HG03108 (cell line): ENCODE results near the gene LOXHD1.

Experiments
- ATAC-seq: cut with Tn5 transposase; IDR thresholded peaks from one replicate; pipeline ENCODE4 v1.9.1; 2021; ENCODE audit warnings: moderate library complexity; ENCODE audit not compliant: unreplicated experiment

LOXHD1 gene

GRCh38 chr18:46657115-46657955 is at the start of gene LOXHD1:
LOXHD1 (minus strand) TSS chr18:46657220; CDS start chr18:46657033, 187 bp downstream.
- no peak for ATAC-seq

DNA sequence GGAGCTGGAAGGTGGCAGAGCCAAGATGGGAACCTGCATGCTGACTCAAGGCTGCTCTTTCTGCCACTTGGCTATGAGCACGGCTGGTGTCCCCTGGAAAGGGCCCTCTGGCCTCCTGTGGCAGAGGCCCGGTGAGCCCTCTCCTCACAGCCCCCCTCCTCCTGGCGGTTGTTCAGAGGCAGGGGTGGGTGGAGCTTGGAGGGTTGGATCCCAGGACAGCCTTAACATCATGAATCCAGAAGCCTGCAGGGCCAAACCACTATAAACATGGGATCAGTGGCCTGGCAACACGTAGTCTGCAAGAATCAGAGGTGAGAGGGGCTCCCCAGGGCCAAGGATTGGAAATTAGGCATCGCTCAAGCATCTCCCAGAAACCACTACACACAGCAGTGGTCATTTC is 48.5 kb upstream of the LOXHD1 start:
- no peak for ATAC-seq

DNA sequence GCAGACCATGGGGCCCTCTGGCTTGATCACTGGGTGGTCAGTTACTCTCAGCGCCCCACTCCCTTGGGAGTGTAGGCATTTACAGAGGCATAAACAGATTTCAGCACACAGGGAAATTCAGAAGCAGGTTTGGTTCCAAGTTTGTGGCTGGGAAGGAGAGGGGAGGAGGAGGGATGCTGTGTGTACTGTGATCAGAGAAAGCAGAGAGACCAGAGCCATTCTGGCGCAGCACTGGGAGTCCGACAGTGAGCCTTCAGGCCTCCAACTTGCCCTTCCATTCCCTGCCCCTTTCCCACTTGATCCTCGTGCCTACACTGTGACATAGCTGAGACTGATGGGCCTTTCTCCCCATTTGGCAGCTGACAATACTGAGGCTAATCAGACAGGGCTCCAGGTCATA is 47.8 kb upstream of the LOXHD1 start:
- no peak for ATAC-seq

DNA sequence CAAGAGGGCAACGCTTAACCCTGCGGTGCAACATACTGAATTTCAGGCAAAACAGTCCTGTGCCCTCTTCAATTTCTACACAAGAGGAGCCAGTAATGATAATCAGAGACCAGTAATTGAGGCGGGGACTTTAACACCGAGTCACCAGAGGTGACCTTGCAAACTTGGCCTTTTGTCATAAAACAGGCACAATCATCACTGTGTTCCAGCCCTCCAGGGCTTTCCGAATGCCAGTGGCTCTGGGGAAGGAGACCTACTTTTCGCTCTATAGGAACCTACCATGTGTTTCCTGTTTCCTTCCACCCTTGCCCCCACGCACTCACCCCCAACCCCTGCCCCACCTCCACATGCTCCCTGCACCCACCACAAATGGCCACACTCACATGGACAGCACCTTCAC is 47.2 kb upstream of the LOXHD1 start:
- ATAC-seq, result no peak

DNA sequence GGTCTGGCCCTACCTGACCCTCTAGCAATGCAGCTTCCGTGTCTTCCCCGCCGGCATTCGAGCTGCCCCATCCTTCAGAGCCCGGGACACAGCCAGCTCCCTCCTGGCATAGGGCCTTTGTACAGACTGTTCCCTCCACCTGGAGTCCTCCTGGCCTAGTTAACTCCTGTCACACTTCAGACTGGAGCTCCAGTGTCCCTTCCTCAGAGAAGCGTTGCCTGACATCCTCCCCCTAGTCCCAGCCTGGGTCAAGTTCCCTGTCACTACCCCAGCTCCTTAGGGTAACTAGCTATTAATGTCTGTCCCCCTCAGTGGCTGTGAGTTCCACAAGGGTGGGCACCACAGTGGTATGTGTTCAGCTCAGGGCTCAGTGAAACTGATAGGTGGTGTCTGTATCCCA is 45.5 kb upstream of the LOXHD1 start:
- no peak for ATAC-seq

DNA sequence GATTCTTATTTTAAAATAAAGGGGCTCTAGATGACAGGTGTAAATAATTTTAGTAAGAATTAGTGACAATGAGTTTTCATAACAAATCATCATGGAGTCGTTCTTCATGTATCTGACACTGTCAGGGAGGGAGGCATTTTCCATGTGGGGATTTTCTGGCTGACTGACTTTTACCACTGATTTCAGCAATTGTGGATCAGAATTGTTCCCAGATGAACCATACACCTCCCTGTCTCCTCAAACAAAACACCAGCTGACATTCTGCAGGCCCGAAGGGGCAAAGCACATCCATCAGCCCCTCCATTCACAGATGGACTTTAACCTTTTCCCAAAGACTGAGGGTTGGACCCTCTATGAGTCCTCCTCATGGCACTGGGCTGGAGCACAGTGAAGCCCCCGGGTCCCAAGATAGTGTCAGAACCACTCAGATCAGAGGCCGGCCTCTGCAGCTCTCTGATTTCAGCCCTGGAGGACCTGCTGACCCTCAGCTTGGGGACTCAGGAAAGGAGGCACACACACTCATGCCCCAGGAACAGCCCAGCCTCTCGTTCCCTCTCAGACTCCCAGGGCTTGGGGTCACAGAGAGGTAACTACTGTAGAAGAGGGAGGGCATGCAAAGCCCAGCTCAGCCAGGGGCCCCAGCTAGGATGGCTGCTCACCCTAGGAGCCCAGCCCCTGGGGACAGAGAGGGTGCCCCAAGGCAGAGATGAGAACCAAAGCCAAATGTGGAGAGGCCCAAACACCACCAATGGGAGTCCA is 43.2 kb upstream of the LOXHD1 start:
- no peak for ATAC-seq

GRCh38 chr18:46696702-46697101 is 39.7 kb upstream of the LOXHD1 start:
- no peak for ATAC-seq

DNA sequence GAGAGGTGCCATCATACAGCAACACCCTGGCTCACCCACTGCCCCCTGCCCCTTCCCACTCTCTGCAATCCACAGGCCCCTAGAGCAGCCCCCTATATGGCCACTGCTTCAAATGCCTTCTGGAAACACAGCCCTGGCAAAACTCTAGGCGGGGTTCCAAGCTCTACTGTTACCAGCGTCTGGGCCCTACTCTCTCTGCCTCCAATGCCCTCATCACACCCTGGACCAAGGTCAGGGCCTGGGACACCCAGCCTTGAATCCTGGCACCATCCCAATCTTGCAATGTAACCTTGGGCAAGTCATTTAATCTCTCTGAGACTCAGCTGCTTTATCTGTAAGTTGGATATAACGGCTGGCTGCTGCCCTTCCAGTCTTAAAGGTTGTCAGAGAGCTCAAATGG is 39.2 kb upstream of the LOXHD1 start:
- ATAC-seq, result no peak

DNA sequence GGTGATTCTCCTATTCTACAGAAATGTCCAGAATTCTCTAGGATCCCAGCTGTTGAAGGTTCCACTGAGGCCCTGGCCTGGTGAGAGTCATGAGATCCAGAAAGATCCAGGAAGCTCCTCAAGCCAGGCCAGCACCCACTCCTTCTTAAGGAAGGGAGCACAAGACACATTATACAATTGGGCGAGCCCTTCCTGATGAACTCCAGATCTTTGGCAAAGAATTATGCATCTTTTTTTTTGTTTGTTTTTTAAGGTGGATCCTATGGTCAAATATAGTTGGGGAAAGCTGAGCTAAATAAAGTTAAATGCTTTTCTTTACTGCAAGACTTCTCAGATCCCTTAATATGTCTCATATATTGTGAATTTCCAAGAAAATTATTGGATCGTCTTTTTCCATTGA is 37.0 kb upstream of the LOXHD1 start:
- ATAC-seq, result no peak

DNA sequence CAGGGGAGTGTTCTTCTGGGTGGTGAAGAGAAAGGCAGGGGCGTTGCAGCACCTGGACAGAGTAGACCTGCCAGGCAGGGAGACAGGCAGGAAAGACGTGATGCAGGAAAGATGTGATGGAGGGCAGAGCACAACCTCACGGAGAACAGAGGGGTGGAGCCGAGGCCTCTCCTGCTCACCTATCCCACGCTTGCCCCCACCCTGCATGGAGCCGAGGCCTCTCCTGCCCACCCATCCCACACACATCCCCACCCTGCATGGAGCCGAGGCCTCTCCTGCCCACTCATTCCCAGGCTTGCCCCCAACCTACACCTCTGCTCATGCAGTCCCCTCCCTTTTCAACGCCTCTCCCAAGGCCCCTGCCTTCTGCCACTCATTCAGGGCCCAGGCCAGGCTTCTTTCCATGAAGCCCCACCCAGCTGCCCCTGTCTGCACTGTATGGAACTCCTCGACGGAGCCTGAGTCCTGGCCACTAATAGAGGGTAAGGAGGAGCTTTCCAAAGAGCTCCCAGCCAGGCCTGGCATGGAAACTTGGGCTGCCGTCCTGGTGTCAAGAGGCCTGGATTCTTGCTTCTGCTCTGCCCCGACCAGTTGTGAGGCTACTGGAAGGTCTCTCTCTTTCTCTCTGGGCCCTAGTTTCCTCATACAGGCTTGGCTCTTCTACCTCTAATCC is 32.0 kb upstream of the LOXHD1 start:
- ATAC-seq, result no peak

DNA sequence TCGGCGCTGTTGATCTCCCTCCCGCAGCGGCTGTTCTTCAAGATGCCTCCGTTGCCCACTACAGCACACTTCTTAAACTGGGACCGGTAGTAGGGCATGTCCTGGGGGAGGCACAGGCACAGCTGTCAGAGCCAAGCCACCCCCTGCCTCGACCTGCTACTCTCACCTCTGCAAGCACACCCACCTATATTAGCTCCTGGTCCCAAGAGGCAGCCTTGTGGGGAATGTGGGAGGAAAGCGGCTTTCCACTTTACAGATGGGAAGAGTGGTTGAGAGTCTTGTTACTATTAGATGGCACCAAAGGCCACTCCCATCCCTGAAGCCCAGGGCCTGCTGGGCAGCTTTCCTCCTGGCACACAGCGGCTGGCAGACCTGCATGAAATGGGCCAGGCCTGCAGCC is 29.2 kb upstream of the LOXHD1 start:
- no peak for ATAC-seq

- no peak for ATAC-seq
These were observed 26.2 kb upstream of the LOXHD1 start for GRCh38 chr18:46683252-46683651.

DNA sequence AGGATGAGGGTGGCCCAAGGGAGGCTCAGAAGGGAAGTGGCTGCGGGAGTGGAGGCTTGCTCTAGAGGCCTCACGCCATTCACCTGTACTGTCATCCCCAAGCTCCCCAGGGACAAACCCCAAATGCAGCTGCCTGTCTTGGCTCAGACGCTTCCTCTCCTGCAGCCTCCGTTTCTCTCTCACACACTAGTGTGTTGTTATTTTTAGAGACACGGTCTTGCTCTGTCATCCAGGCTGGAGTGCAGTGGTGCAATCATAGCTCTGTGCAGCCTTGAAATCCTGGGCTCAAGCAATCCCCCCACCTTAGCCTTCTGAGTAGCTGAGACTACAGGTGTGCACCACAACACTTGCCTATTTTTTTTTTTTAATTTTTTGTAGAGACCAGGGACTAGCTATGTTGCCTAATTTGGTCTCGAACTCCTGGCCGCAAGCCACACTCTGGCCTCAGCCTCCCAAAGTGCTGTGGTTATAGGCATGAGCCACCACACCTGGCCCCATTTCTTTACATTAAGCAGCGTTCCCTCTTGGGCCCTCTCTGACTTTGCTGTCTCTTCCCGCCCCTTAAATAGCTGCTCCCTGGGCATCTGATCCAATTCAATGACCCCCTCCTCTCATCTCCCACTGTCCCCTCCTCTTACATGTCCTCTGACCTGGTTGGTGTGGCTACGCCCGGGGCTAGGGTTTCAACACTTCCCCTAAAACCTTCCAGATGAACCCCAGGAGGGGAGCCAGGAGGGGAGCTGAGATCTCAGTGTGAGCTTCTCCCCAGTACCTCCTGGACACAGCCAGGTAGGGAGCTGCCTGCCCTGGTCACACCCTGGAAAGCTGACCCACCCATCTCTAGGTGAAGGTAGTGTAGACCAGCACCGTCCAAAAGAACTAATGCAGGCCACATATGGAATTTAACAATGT is 24.0 kb upstream of the LOXHD1 start:
- ATAC-seq, result no peak

DNA sequence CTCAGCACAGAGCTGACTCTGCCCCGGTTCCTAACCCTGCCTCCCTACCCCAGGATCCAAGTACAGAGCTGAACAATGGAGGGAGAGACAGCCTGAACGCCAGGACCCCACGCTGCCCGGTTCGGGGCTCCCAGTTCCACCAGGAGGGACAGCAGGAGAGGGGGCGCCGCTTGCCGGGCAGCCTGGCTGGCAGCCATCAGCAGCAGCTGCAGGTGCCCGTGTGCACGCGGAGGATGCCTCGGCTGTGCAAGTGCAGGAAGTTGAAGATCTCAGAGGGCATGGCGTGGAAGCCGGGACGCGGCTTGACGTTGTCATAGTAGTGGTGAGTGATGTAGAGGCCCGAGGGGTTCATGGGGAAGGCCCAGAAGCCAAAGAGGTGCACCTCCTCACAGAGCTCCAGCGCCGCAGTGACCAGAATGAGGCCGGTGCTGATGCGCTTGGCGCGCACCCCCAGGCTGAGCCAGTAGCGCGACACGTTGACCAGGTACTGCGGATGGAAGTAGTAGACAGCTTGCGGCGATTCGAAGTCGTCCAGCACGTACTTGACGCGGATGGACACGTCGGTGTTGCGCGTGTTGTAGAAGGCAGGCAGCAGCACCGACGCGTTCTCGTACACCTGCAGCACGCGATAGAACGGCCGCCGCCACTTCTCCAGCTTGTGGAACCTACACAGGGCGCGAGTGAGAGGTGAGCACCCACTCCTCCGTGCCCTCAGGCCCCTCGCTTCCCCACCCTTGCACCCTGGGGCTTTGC is 23.0 kb upstream of the LOXHD1 start:
- ATAC-seq, result no peak

DNA sequence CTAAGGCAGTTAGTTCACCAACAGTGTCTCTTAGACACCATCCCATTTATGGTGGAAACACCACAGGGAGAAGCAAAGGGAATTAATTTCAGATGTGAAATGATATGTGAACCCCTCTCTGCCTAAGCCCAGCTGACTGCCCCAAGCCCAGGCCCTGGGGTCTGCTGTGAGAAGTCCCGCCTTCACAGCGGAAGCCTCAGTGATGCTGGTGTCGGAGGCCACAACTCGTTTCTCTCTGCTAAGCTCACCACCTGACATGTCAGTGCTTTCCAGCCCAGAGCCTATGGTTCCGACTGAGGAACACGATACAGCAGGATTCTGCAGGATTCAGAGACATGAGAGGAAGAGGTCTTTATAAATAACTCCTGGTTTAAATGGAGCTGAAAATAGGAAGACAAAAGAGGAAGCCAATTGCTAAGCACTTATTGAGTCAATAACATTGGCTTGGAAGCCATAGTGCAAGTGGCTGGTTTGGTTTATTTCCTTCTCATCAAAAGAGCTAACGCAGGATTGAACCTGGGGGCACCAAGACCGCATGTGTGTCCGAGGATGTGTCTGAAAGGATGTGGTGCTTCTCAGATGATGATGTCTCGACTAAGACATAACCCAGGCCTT is 21.9 kb upstream of the LOXHD1 start:
- ATAC-seq, result no peak

- ATAC-seq, result no peak
These were observed 21.0 kb upstream of the LOXHD1 start for GRCh38 chr18:46678041-46678440.

- ATAC-seq, result no peak
These were observed 20.6 kb upstream of the LOXHD1 start for GRCh38 chr18:46677611-46678010.

- no peak for ATAC-seq
These were observed 19.3 kb upstream of the LOXHD1 start for GRCh38 chr18:46676182-46676835.

GRCh38 chr18:46675112-46675511 is 18.1 kb upstream of the LOXHD1 start:
- no peak for ATAC-seq
